Parathyroid adenoma (tissue), 2 donors: ENCODE results near the gene BIRC6.

ENCODE experiments used
- H2AFZ ChIP-seq: fragments of 300-600 bp; sonication (generic); one replicate; pipeline ENCODE4 v1.7.0; 2017; ENCODE audit warnings: antibody characterized with exemption, mild to moderate bottlenecking
- H3K27ac ChIP-seq: fragments of 300-600 bp; sonication (generic); one replicate; pipeline ENCODE4 v1.7.0; 2017
- H3K27me3 ChIP-seq: fragments of 300-600 bp; sonication (generic); one replicate; pipeline ENCODE4 v1.7.0; 2017; ENCODE audit warnings: low read length; ENCODE audit not compliant: control insufficient read depth, insufficient read depth
- H3K36me3 ChIP-seq: fragments of 300-600 bp; sonication (generic); one replicate; pipeline ENCODE4 v1.7.0; 2017; ENCODE audit warnings: low read length; ENCODE audit not compliant: control insufficient read depth, insufficient read depth
- H3K4me1 ChIP-seq: fragments of 300-600 bp; sonication (generic); one replicate; pipeline ENCODE4 v1.7.0; 2017; ENCODE audit warnings: control low read depth
- H3K4me2 ChIP-seq: fragments of 300-600 bp; sonication (generic); one replicate; pipeline ENCODE4 v1.7.0; 2017; ENCODE audit warnings: low read length
- H3K4me3 ChIP-seq: fragments of 300-600 bp; sonication (generic); one replicate; pipeline ENCODE4 v1.7.0; 2017; ENCODE audit warnings: low read depth, low read length
- H3K79me2 ChIP-seq: fragments of 300-600 bp; sonication (generic); one replicate; pipeline ENCODE4 v1.7.0; 2017; ENCODE audit warnings: control low read depth
- H3K9ac ChIP-seq: fragments of 300-600 bp; sonication (generic); one replicate; pipeline ENCODE4 v1.7.0; 2017; ENCODE audit warnings: mild to moderate bottlenecking
- H3K9me3 ChIP-seq: fragments of 300-600 bp; sonication (generic); one replicate; pipeline ENCODE4 v1.7.0; 2017; ENCODE audit warnings: low read length; ENCODE audit not compliant: control insufficient read depth
- CTCF ChIP-seq: fragments of 300-600 bp; sonication (generic); IDR thresholded peaks from one replicate; pipeline ENCODE4 v1.7.0; 2017; ENCODE audit warnings: antibody characterized with exemption, mild to moderate bottlenecking
- donor health status: primary hyperparathyroidism.

BIRC6 gene

DNA sequence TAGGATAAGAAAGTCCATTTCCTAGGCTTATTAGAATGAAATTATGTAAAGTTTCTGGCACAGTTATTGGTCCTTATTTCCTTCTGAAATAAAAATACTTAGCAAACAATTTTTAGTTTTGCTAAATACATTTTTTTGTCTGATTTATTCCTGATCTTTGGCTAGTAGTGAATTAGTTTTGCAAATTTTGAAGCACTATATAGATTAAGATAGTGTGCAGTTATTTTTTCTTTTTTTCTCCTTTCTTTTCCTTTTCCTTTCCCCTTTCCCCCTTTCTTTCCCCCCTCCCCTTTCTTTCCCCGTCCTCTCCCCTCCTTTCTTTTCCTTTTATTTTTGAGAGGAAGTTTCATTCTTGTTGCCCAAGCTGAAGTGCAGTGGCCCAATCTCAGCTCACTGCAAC, 59.7 kb downstream of the BIRC6 start:
- TF ChIP-seq CTCF = no peak
- Histone ChIP-seq H3K4me1 (no peaks in the 10 kb centered on the region), H3K9ac (no peak overlapping the region), H3K27ac (no peak overlapping the region), H3K27me3 (no peaks in the 10 kb centered on the region), H3K4me3 (no peak overlapping the region), H3K79me2 (peaks cover 22% of the 10 kb centered on the region), H3K9me3 (no peaks in the 10 kb centered on the region), H2AFZ (no peak overlapping the region), H3K36me3 (no peaks in the 10 kb centered on the region), H3K4me2 (no peak overlapping the region)

DNA sequence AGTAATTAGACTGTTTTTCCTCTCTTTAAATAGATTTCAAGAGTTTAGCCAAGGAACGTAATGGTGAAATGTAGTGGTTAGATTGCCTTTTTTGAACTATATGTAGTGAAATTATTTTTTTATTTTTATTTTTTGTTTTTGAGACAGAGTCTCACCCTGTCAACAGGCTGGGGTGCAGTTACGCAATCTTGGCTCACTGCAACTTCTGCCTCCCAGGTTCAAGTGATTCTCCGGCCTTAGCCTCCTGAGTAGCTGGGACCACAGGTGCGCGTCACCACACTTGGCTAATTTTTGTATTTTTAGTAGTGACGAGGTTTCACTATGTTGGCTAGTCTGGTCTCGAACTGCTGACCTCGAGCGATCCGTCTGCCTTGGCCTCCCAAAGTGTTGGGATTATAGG, 60.8 kb downstream of the BIRC6 start:
- TF ChIP-seq CTCF = no peak
- Histone ChIP-seq H2AFZ (no peak overlapping the region), H3K9ac (no peak overlapping the region), H3K79me2 (peaks cover 29% of the 10 kb centered on the region), H3K4me3 (no peak overlapping the region), H3K27ac (no peak overlapping the region), H3K4me1 (no peaks in the 10 kb centered on the region), H3K36me3 (no peaks in the 10 kb centered on the region), H3K9me3 (no peaks in the 10 kb centered on the region), H3K27me3 (no peaks in the 10 kb centered on the region), H3K4me2 (no peak overlapping the region)

DNA sequence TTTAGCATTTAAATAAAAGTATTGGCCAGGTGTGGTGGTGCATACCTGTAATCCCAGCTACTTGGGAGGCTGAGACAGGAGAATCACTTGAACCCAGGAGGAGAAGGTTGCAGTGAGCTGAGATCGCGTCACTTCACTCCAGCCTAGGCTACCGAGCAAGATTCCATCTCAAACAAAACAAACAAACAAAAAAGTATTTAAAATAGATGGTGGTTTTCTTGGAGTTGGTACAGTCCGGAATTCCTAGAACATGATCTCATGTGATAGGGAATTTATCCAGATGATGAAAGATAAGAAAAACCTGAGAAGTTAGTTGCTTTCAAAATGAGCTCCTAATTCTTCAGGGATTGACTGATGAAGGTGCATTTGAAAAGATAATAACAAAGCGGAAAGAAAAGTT, 62.0 kb downstream of the BIRC6 start:
- H2AFZ ChIP-seq = no peak overlapping the region
- no peaks in the 10 kb centered on the region for H3K27me3 ChIP-seq
- H3K79me2 ChIP-seq = peaks cover 36% of the 10 kb centered on the region
- H3K9ac ChIP-seq = no peak overlapping the region
- H3K36me3 ChIP-seq = no peaks in the 10 kb centered on the region
- no peak for TF ChIP-seq CTCF
- H3K9me3 ChIP-seq = no peaks in the 10 kb centered on the region
- no peak overlapping the region for H3K27ac ChIP-seq
- H3K4me2 ChIP-seq = no peak overlapping the region
- no peak overlapping the region for H3K4me3 ChIP-seq
- H3K4me1 ChIP-seq = no peaks in the 10 kb centered on the region

GRCh38 chr2:32422133-32422532, 65.3 kb downstream of the BIRC6 start:
- no peak overlapping the region for H3K27ac ChIP-seq
- TF ChIP-seq CTCF = no peak
- H3K9me3 ChIP-seq = no peaks in the 10 kb centered on the region
- H2AFZ ChIP-seq = no peak overlapping the region
- no peak overlapping the region for H3K4me2 ChIP-seq
- H3K36me3 ChIP-seq = no peaks in the 10 kb centered on the region
- peaks cover 45% of the 10 kb centered on the region for H3K79me2 ChIP-seq
- H3K27me3 ChIP-seq = no peaks in the 10 kb centered on the region
- H3K9ac ChIP-seq = no peak overlapping the region
- H3K4me1 ChIP-seq = peaks cover 2% of the 10 kb centered on the region
- no peak overlapping the region for H3K4me3 ChIP-seq

DNA sequence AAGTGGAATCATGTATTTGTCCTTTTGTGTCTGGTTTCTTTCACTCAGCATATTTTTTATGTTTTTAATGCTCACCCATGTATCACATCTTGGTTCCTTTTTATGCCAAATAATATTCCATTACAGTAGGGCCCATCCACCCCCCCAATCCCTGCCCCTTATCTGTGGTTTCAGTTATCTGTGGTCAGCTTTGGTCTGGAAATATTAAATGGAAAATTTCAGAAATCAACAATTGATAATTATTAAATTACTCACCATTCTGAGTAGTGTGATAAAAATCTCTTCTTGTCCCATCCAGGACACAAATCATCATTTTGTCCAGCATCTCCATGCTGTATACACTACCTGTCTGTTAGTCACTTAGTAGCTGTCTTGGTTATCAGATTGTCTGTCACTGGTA, 66.7 kb downstream of the BIRC6 start:
- TF ChIP-seq CTCF = no peak
- no peak overlapping the region for H3K27ac ChIP-seq
- H3K4me2 ChIP-seq = no peak overlapping the region
- peaks cover 2% of the 10 kb centered on the region for H3K4me1 ChIP-seq
- no peaks in the 10 kb centered on the region for H3K27me3 ChIP-seq
- no peaks in the 10 kb centered on the region for H3K36me3 ChIP-seq
- H3K9ac ChIP-seq = no peak overlapping the region
- no peak overlapping the region for H2AFZ ChIP-seq
- no peak overlapping the region for H3K4me3 ChIP-seq
- peaks cover 39% of the 10 kb centered on the region for H3K79me2 ChIP-seq
- no peaks in the 10 kb centered on the region for H3K9me3 ChIP-seq
